Breast epithelium (tissue), 4 donors: ENCODE data around the gene TSPO. TPM values are rescaled to one million over a fixed set of nuclear protein-coding genes. Genes with fewer than 3 reads are reported as not detected.

Experiments used
- DNase-seq, 2 donors: peaks; one replicate each; pipeline ENCODE4 v3.0.0-alpha.2; 2019; ENCODE audit warnings: low spot score in 2 of 2
- H3K27ac ChIP-seq, 2 donors: fragments of 200-600 bp; sonication (generic) in 1 of 2; one replicate each; pipeline ENCODE4 v1.5.1; 2016 to 2019; ENCODE audit warnings: mild to moderate bottlenecking in 1 of 2
- H3K27me3 ChIP-seq, 2 donors: fragments of 200-600 bp; sonication (generic) in 1 of 2; one replicate each; pipeline versions ENCODE4 v1.5.1 to v1.6.0; 2017 to 2019; ENCODE audit warnings: control low read depth in 1 of 2, mild to moderate bottlenecking in 1 of 2
- H3K36me3 ChIP-seq: fragments of 200-600 bp; one replicate; pipeline ENCODE4 v1.5.1; 2019
- H3K4me1 ChIP-seq, 2 donors: fragments of 200-600 bp; sonication (generic); one replicate each; pipeline ENCODE4 v1.5.1; 2016 to 2019; ENCODE audit warnings: control low read depth in 1 of 2
- H3K4me3 ChIP-seq, 3 donors: fragments of 200-600 bp; sonication (generic); 1 replicate in 2 of 3; 2 replicates in 1 of 3; pipeline ENCODE4 v1.5.1; 2016 to 2019; ENCODE audit warnings: mild to moderate bottlenecking in 3 of 3, moderate library complexity in 2 of 3
- H3K9me3 ChIP-seq, 2 donors: fragments of 200-600 bp; sonication (generic) in 1 of 2; one replicate each; pipeline ENCODE4 v1.5.1; 2016 to 2019; ENCODE audit warnings: control low read depth in 1 of 2
- POLR2A ChIP-seq: fragments of 450-650 bp; IDR thresholded peaks from one replicate; pipeline ENCODE4 v1.6.1; 2016; ENCODE audit warnings: antibody characterized with exemption, mild to moderate bottlenecking, moderate library complexity
- POLR2AphosphoS5 ChIP-seq, 3 donors: sonication (generic); formaldehyde crosslinking; IDR thresholded peaks; one replicate each; pipeline ENCODE4 v1.6.1; 2017; ENCODE audit warnings: antibody characterized with exemption in 3 of 3
- intact Hi-C: fragments of 100-400 bp; cut with DNase I; formaldehyde crosslinking; loops from one replicate; pipeline ENCODE4 v1.15.1; 2023; ENCODE audit warnings: low total_unique reads
- total RNA-seq, 3 donors: library from RNA; depleted of rRNA; stranded (reverse); fragments of >200 nt; gene quantifications; one replicate each; pipeline ENCODE4 v1.1.0, GENCODE V29; 2016
- TF ChIP-seq, protein P1 (sequence below), 3 donors: fragments of 450-650 bp; IDR thresholded peaks; one replicate each; pipeline ENCODE4 v1.5.1; 2016 to 2017; ENCODE audit warnings: antibody characterized with exemption in 3 of 3, mild to moderate bottlenecking in 3 of 3, moderate library complexity in 3 of 3

TSPO gene
- total RNA-seq, 3 donors from 2014 or later: 250 to 468 (median 284) TPM

DNA sequence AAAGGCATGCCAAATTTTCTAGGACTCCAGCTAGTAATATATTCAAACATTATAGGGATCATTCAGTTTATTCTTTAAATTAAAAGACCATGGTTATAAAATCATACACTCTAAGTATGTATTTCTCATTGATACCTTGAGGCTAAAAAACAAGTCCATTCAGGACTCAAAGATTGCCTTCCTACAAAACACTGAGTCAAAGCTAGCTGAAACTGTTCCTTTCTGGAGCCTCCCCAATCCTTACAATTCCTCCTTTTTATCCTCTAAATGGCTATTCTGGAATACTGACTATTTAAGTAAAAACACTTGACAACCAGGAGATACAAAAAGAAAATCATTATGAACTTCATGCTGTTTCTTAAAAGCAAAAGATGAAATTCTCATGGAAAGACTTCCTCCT, 40.5 kb downstream of the TSPO start:
- Histone ChIP-seq H3K27ac (no peak overlapping the region), H3K27me3 (no peaks in the 10 kb centered on the region), H3K4me1 (no peaks in the 10 kb centered on the region), H3K9me3 (no peaks in the 10 kb centered on the region), H3K4me3 (no peak overlapping the region), H3K36me3 (no peaks in the 10 kb centered on the region)
- TF ChIP-seq POLR2AphosphoS5 (IDR thresholded peaks at IDR 0.05) (no peak), POLR2A (no peak)
- TF ChIP-seq, protein P1, sequence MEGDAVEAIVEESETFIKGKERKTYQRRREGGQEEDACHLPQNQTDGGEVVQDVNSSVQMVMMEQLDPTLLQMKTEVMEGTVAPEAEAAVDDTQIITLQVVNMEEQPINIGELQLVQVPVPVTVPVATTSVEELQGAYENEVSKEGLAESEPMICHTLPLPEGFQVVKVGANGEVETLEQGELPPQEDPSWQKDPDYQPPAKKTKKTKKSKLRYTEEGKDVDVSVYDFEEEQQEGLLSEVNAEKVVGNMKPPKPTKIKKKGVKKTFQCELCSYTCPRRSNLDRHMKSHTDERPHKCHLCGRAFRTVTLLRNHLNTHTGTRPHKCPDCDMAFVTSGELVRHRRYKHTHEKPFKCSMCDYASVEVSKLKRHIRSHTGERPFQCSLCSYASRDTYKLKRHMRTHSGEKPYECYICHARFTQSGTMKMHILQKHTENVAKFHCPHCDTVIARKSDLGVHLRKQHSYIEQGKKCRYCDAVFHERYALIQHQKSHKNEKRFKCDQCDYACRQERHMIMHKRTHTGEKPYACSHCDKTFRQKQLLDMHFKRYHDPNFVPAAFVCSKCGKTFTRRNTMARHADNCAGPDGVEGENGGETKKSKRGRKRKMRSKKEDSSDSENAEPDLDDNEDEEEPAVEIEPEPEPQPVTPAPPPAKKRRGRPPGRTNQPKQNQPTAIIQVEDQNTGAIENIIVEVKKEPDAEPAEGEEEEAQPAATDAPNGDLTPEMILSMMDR (IDR thresholded peaks at IDR 0.05): no peak
- intact Hi-C loops: no loop called here
- DNase-seq: no peak

DNA sequence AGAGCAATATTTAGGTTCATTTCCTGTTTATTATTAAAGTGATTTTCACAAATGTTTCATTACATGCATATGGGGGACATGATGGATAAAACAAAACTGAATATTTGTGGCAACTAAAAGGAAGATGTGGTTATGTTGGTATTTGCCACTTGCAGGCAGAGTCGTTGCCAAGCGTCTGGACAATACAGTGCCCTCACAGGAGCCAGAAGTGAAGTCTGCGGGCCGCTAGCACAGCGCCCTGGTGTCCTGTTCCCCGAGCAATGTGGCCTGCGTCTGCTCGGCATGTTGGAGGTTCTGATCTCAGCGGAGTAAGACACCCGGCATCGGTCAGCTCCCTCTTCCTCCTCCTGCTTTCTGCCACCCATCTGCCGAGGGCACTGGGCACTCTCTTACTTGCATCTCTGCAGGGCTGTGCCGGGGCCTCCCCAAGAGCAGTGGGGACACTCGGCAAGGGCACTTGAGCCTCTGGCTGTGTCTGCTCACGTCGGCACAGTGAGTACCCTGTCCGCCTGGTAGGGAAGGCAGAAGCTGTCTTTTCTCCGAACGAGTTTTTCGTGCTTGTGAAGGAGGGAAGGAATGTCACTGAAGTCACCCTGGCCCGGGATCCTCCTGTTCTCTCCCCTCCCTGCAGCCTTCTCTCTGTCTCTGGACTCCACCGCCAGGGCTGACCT, 46.0 kb downstream of the TSPO start:
- Histone ChIP-seq H3K27me3 (no peaks in the 10 kb centered on the region), H3K36me3 (no peaks in the 10 kb centered on the region), H3K4me3 (peak overlapping the region in 1 of 3 donors; percentile 29), H3K4me1 (no peaks in the 10 kb centered on the region), H3K27ac (peak overlapping the region in 1 of 2 donors; percentile 32), H3K9me3 (no peaks in the 10 kb centered on the region)
- peak in 1 of 2 donors; percentile 41 for DNase-seq
- TF ChIP-seq POLR2AphosphoS5 (IDR thresholded peaks at IDR 0.05) (no peak), POLR2A (no peak)
- TF ChIP-seq, protein P1 (IDR thresholded peaks at IDR 0.05): no peak
- intact Hi-C loops: no loop called here

DNA sequence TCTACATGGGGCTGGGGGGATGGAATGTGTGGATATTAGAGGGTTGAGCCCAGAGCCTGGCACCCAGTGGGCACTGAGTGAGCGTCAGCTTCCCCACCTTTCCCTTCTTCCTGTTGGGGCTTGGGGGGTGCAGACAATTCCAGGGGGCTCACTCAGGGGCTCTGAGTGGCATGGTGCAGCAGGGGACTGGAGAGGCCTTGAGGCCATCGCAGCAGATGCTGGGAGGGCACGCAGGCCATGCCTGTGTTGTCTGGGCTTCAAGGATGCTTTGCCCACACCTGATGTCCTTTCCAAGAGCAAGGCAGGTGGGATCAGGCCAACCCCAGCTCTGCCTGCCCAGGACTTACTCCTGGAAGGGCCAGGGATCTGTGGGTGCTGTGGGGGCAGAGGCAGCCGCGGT, 46.8 kb downstream of the TSPO start:
- intact Hi-C loops: no loop called here

DNA sequence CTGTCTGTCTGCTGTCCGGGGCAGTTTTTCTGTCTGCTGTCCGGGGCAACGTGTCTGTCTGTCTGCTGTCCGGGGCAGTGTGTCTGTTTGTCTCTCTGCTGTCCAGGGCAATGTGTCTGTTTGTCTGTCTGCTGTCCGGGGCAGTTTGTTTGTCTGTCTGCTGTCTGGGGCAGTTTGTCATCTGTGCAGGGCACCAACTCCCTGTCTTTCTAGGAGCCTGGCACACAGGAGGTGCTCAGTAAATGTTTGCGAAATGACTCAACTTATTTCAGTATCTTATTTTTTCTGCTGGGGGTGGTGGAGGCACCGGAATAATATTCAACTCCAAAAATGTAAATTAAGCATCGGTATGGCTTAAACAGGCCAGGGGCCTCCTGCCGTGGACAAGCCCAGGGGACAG, 47.6 kb downstream of the TSPO start:
- no peaks in the 10 kb centered on the region for H3K9me3 ChIP-seq
- H3K4me3 ChIP-seq: no peak overlapping the region
- H3K36me3 ChIP-seq: no peaks in the 10 kb centered on the region
- intact Hi-C loops: no loop called here
- TF ChIP-seq POLR2AphosphoS5 (IDR thresholded peaks at IDR 0.05) (no peak), POLR2A (no peak)
- TF ChIP-seq, protein P1 (IDR thresholded peaks at IDR 0.05): no peak
- H3K4me1 ChIP-seq: no peaks in the 10 kb centered on the region
- no peaks in the 10 kb centered on the region for H3K27me3 ChIP-seq
- H3K27ac ChIP-seq: no peak overlapping the region
- DNase-seq: no peak

More for the DNA sequence above, 46.8 kb downstream of the TSPO start:
- Histone ChIP-seq H3K4me3 (no peak overlapping the region), H3K36me3 (no peaks in the 10 kb centered on the region), H3K27me3 (no peaks in the 10 kb centered on the region), H3K9me3 (no peaks in the 10 kb centered on the region), H3K4me1 (no peaks in the 10 kb centered on the region), H3K27ac (no peak overlapping the region)
- DNase-seq: no peak
- TF ChIP-seq POLR2A (no peak), POLR2AphosphoS5 (IDR thresholded peaks at IDR 0.05) (no peak)
- TF ChIP-seq, protein P1 (IDR thresholded peaks at IDR 0.05): no peak

DNA sequence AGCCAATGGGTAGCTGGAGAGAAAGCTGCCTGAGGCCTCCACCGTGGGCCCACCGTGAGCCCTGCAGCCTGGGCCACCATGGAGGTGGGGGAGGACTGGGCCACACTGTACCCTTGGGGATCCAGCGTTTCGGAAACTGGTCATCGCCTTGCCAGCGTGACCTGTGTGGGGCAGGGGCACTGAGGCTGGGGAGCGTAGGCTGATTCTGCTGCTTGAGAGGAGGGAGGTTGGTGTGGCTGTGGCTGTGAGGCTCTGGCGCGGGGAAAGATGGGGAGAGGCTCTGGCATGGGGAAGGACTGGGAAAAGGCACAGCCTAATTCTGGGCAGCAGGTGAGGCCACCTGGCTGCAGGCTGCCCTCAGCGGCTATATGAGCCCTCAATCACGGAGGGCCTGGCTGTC, 48.2 kb downstream of the TSPO start:
- H3K27ac ChIP-seq: no peak overlapping the region
- H3K9me3 ChIP-seq: no peaks in the 10 kb centered on the region
- DNase-seq: no peak
- intact Hi-C loops: no loop called here
- no peaks in the 10 kb centered on the region for H3K27me3 ChIP-seq
- TF ChIP-seq, protein P1 (IDR thresholded peaks at IDR 0.05): no peak
- TF ChIP-seq POLR2AphosphoS5 (IDR thresholded peaks at IDR 0.05) (no peak), POLR2A (no peak)
- no peaks in the 10 kb centered on the region for H3K36me3 ChIP-seq
- H3K4me3 ChIP-seq: no peak overlapping the region
- no peaks in the 10 kb centered on the region for H3K4me1 ChIP-seq
